ENCODE measurements around the gene TYW3. TPM values are rescaled to one million over a fixed set of nuclear protein-coding genes. Genes with fewer than 3 reads are reported as not detected.

Gene TYW3
- total and polyA plus RNA-seq, 8 donors, result 5.0 to 12.4 (median 8.9) TPM

DNA sequence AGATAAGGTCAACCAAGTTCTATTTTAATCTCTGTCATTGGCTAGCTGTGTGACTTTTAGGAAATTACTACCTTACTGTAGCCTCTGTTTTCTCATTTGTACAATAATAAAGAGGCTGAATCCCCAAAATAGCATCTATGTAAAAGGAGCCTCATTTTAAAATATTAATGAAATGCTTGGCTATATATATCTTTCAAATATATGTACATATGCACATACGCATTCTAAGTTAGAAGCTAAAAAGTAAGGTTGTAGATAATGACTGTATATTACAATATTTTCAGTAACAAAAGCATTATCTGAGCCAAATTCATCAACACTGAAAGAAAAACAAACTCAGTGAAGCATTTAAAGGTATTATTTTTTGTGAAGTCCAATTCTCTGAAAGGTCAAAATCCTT lies 44.6 kb downstream of the TYW3 start:
- no peak overlapping the region for H3K27ac ChIP-seq
- WGBS, 2 donors, result 94 to 95% methylated on average over 1 of the region's 1 CpG
- no peaks in the 10 kb centered on the region for H3K4me1 ChIP-seq
- H3K4me3 ChIP-seq, result no peak overlapping the region
- H3K27me3 ChIP-seq, result peaks cover 0 to 7% (median 0%) of the 10 kb centered on the region in 4 donors
- intact Hi-C loops (cut with DNase I), result loop anchor here in 1 of 3 donors (5.0 kb wide), 1 partner anchor 425 kb away; no protein-coding TSS in a partner anchor
- FAIRE-seq, result no peak
- TF ChIP-seq, protein P1, sequence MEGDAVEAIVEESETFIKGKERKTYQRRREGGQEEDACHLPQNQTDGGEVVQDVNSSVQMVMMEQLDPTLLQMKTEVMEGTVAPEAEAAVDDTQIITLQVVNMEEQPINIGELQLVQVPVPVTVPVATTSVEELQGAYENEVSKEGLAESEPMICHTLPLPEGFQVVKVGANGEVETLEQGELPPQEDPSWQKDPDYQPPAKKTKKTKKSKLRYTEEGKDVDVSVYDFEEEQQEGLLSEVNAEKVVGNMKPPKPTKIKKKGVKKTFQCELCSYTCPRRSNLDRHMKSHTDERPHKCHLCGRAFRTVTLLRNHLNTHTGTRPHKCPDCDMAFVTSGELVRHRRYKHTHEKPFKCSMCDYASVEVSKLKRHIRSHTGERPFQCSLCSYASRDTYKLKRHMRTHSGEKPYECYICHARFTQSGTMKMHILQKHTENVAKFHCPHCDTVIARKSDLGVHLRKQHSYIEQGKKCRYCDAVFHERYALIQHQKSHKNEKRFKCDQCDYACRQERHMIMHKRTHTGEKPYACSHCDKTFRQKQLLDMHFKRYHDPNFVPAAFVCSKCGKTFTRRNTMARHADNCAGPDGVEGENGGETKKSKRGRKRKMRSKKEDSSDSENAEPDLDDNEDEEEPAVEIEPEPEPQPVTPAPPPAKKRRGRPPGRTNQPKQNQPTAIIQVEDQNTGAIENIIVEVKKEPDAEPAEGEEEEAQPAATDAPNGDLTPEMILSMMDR (IDR thresholded peaks at IDR 0.05), result no peak
- H3K36me3 ChIP-seq, result no peaks in the 10 kb centered on the region
- DNase-seq, result no peak
- H3K9me3 ChIP-seq, result no peaks in the 10 kb centered on the region
- no peak for ATAC-seq

DNA sequence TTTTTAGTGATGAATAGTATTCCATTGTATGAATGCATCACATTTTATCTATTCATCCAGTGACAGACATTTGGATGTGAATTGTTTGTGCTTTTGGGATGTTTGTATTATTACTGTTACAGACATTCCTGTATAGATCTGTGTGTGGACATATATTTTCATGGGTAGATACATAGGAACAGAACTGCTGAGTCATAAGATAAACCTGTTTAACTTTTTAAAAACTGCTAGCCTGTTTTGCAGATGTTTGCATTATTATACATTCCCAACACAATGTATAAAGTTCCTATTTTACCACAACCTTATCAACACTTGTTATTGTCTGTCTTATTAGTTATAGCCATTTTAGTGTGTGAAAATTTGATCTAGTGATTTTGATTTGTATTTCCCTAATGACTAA lies 46.8 kb downstream of the TYW3 start:
- Histone ChIP-seq H3K4me3 (no peak overlapping the region), H3K27ac (no peak overlapping the region), H3K27me3 (no peaks in the 10 kb centered on the region), H3K9me3 (no peaks in the 10 kb centered on the region), H3K4me1 (no peaks in the 10 kb centered on the region), H3K36me3 (no peaks in the 10 kb centered on the region)
- TF ChIP-seq, protein P1 (IDR thresholded peaks at IDR 0.05), result no peak
- intact Hi-C loops (cut with DNase I), result loop anchor here in 1 of 3 donors (5.0 kb wide), 1 partner anchor 423 kb away; no protein-coding TSS in a partner anchor
- FAIRE-seq (no peak), ATAC-seq (no peak), DNase-seq (no peak)

DNA sequence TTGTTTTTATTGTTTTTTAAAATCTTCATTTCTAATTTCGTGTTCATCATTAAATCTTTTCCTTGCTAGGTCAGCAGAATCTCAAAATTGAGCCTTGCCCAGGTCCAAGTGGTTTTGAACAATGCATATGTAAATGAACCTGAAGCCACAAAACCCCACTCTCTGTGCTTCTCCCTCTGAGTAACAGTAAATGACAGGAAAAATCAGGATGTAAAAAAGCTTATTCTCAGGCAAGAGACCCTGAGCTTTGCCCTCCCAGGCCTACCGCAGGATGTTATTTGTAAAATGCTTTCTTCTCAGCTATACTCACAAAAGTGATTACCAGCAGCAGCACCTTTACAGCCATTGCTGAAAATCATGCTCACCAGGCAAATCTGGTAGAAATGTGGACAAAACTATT lies 47.6 kb downstream of the TYW3 start:
- 45 to 47% methylated on average over 2 of the region's 2 CpGs for WGBS, 2 donors
- no peak for FAIRE-seq
- ATAC-seq, result no peak
- no peaks in the 10 kb centered on the region for H3K4me1 ChIP-seq
- H3K27ac ChIP-seq, result no peak overlapping the region
- DNase-seq, result no peak
- TF ChIP-seq, protein P1 (IDR thresholded peaks at IDR 0.05), result no peak
- intact Hi-C loops (cut with DNase I), result no loop called here
- no peaks in the 10 kb centered on the region for H3K36me3 ChIP-seq
- no peak overlapping the region for H3K4me3 ChIP-seq
- H3K9me3 ChIP-seq, result no peaks in the 10 kb centered on the region
- H3K27me3 ChIP-seq, result no peaks in the 10 kb centered on the region

DNA sequence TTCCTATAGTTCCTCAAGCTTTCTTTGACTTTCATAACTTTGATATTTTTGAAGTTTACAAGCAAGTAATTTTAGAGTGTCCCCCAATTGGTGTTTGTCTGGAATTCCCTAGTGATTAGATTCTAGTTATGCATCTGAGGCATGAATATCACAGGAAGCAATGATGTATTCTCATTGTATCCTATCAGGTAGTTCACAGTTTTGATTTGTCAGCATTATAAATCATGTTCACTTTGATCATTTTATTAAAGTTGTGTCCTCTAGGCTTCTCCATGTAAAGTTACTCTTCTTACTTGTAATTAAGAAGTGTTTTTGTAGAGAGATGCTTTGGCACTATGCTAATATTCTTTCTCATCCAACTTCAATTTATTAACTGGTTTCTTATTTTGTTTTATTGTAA lies 53.0 kb downstream of the TYW3 start:
- Histone ChIP-seq H3K36me3 (no peaks in the 10 kb centered on the region), H3K27ac (no peak overlapping the region), H3K4me1 (no peaks in the 10 kb centered on the region), H3K27me3 (peaks cover 0 to 3% (median 0%) of the 10 kb centered on the region in 4 donors), H3K9me3 (no peaks in the 10 kb centered on the region), H3K4me3 (no peak overlapping the region)
- TF ChIP-seq, protein P1 (IDR thresholded peaks at IDR 0.05), result no peak
- intact Hi-C loops (cut with DNase I), result no loop called here
- FAIRE-seq (no peak), ATAC-seq (no peak), DNase-seq (no peak)

DNA sequence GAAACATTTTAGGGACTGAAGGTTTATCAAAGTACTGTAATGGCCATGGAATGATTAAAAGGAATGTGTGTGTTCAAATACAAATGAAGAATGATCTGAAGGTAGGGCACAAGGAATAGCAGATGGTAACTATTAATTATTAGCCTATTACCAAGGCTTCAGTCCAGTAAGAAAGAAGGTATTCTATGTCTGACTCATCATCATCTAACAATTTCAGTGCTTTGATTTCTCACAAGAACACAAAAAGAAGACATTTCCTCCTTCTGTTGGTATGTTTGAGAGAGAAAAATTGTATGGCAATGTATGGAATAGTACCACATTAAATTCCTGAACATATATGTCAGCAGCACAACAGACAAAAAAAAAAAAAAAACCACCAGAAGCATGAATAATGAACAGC lies 57.5 kb downstream of the TYW3 start:
- H3K36me3 ChIP-seq, result no peaks in the 10 kb centered on the region
- no peak for ATAC-seq
- H3K4me3 ChIP-seq, result no peak overlapping the region
- H3K4me1 ChIP-seq, result no peaks in the 10 kb centered on the region
- H3K9me3 ChIP-seq, result no peaks in the 10 kb centered on the region
- TF ChIP-seq, protein P1 (IDR thresholded peaks at IDR 0.05), result no peak
- H3K27ac ChIP-seq, result no peak overlapping the region
- peaks cover 0 to 3% (median 1%) of the 10 kb centered on the region in 4 donors for H3K27me3 ChIP-seq
- intact Hi-C loops (cut with DNase I), result no loop called here
- DNase-seq, result no peak
- no peak for FAIRE-seq
